GM21381 (cell line): ENCODE data around the gene CDK6.
A peak's percentile ranks its signal among the peaks of the same experiment; 100 is the strongest.

Source experiments
- ATAC-seq: cut with Tn5 transposase; IDR thresholded peaks from one replicate; pipeline ENCODE4 v1.9.1; 2021; ENCODE audit warnings: mild to moderate bottlenecking, moderate library complexity; ENCODE audit not compliant: unreplicated experiment

CDK6 gene

DNA sequence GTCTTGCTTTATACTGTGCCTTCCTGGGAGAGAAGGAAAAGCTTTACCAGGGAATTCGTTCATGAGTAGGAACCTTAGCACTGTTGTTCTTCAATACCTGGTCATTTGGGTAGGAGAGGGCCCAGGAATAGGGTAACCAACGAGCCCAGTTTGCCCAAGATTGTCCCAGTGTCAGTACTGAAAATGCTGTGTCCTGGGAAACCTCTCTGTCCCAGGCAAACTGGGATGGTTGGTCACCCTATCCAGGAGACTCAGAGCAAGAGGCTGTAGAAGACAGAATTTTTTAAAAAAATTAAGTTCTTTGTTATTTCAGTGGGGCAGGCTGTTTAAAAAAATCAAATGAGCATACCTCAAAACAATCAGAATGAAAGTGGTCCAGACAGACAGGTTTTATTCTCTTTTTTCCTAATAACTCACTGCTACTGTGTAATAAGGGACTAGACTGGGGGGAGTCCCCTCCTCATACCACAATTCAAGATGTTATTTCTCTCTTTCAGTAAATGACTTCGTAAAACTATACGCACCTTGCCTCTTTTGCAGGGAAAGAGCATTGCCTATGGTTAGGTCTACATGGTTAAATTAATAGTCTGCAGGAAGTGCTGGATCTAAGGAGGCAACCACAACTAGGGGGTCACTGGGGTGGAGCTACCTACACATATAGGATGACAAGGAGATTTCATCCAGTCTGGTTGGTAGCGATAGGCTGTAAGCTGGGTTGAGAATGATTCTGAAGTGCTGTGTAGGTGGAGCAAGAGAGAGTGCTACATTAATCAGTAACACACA is 205.1 kb downstream of the CDK6 start:
- peak; percentile 68 for ATAC-seq

DNA sequence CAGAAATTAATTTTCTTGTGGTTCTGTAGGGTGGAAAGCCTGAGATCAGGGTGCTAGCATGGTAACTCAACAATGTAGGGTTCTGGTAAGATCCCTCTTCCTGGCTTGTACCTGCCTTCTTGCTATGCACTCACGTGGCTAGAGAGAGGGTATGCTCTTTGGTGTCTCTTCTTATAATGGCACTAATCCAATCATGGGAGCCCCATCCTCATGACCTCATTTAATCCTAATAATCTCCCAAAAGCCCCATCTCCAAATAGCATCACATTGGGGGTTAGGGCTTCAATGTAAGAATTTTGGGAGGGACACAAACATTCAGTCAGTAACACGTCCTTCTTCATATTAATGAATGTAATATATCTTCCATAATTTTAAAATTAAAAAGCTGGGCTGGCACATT is 206.6 kb downstream of the CDK6 start:
- no peak for ATAC-seq

DNA sequence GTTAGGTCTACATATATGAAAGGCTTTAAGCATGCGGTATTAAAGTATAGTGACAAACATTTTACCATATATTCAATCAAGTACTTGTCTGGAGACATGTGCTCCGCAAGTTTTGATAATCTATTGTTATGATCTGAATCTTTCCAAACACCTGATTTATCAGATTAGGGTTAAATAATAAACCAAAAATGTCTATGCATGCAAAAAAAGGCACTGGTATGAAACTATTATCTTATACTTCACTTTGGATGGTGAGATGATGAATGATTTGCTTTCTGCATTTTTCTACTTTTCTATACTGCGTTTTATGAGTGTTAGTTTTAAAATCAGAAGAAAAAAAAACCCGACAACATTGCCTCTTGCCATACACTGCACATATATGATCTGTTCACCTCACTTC is 208.4 kb downstream of the CDK6 start:
- ATAC-seq, result no peak

DNA sequence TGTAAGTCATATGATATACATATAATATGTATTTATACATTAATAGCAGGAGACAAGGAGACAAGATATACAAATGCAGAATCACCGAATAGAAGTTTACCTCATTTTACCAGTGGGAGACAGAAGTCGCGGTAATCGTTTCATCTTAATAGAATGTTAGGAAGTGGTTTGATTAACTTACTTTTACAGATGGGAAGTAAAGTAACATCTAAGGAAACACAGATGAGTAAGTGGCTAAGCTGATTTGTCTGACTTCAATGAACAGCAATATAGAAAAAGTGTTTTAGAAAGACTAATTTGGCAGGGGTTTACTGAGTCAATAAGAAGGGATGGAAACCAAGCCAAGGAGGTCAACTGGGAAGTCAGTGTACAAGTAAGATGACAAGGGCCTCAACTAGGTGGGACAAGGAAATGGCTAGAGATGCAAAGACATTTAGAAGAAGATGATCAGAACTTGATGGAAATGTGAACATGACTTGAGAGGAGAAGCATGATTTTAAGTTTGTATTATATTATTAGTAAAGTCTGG is 210.0 kb downstream of the CDK6 start:
- ATAC-seq, result no peak

DNA sequence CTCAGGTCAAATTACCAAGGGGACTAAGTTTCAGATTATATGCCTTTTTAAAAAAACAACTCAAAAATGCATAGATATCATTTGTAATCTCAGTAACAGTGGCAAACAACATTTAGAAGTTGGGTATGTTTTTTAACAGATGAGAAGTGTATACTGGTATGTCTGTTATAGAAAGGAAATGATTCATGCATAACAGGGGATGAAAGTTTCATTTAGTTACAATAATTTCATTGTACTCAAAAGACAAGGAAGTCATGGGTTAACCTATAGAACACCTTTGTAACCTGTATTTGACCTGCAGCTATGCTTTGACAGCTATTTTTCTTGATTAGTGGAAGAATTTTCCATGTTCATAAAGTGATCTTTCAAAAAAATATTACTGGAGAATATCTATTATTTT is 210.8 kb downstream of the CDK6 start:
- ATAC-seq, result no peak

DNA sequence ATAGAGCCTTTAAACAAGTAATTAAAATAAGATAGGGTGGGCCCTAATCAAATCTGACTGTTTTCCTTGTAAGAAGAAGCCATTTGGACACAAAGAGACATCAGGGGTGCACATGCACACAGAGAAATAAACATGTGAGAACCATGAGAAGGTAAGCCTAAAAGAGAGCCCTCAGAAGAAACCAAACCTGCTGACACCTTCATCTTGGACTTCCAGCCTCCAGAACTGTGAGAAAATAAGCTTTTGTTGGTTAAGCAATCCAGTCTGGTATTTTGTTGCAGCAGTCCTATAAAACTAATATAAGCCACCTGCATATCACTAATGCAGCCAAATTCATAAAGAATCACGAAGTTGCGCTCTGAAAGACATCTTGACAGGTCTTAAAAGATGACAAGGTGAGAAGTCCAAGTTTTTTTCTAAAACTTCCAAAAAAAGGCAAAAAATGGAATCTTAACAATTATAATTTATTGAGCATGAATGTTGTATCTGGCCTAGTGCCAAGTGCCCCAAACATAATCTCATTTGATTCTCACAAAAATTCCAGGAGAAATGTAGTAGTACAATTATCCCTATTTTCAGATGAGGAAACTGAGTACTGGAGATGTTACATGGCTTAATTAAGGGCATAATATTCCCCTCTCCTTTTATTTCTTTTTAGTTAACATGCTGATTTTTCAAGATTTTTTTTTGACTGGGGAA is 211.9 kb downstream of the CDK6 start:
- no peak for ATAC-seq

DNA sequence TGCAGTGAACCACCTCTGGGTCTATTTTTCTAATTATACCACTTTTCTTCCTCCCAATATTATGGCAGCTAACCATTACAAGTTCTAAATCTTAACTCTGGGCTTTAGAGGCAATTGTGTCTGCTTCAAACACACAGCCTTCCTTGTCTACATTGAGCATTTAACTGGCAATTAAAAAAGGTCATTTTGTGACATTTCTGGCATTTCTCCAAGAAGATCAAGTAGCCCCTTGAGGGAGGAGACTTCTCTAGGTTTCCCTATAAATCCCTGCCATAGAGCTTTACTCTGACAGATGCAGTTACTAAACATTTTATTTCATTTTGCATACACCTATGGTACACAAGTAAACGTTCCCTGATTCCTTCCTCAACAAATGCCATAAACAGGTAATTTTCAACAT is 212.8 kb downstream of the CDK6 start:
- no peak for ATAC-seq

DNA sequence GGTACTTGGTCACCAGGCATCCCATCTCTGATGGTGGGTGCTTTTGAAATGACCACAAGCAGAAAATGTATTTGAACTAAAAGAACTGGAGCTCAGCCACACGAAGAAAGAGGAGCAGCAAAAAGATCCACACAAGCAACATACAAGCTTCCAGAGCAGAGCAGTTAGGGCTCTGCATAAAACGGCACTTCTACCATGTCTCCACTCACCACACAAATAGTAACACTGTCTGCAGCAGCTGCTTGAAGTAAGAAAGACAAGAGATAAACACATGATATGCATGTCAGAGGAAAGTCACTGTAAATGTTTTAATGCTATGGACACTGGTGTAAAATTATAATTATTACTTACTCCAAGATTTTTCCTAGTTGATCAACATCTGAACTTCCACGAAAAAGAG is 213.7 kb downstream of the CDK6 start:
- ATAC-seq, result peak; percentile 1

DNA sequence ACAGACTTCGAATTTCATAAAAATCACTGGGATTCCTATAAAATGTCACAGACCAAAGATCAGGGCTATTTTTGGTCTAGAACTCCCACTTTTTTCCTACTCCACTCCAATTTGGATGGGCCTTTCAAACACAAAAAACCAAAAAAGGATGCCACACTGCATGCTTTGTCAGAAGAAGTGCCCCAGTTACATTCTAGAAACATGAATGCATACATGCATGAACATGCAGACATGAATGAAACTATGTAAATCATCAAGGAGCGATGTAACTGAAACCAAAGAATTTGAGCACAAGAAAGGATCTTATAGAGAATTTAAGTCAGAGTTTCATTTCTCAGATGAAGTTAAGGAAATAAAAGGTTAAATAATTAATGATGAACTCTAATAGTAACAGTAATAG is 214.3 kb downstream of the CDK6 start:
- ATAC-seq, result peak; percentile 61

DNA sequence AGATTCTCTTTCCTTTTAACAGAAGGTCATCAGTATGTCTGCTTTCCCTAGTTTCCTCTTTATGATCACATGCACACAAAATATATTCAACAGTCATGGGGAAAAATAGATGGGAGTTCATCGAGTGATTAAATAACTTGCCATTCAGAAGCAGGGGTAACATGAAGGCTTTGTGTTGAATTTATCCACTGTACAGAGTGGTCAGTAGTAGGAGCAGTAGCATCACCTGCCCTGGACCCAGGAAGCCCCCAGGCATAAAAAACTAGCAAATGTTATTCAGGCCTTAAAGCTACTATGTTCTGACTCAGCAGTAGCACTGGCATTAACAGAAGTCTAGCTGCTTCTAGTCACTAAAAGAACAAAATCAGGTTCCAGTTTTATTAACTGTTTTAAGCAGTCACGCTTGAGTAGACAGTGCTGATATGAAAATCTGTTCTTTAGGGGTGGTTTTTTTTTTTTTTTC is 214.8 kb downstream of the CDK6 start:
- ATAC-seq, result no peak

DNA sequence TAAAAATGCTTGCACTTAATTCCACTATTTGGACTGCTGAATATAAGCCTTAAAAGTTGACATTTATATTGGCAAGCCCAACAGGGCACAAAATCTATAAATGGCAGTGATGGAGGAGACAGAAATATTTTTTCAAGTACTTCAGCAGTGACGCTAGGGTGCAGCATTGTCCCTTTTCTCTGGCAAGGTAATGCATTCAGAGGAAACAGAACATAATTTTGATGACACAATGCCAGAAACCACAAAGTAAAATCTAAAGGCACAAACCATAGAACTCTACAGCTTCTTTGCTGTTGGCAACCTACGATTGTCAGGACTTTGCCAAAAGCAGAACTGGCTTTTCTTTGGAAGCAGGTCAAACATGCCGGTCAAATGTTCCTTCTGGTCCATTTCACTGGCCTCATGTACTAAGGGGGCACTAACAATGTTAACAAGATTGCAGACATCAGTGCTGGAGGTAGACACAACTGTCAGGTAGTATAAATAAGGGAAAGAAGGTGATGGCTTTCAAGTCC is 215.3 kb downstream of the CDK6 start:
- peak; percentile 64 for ATAC-seq

DNA sequence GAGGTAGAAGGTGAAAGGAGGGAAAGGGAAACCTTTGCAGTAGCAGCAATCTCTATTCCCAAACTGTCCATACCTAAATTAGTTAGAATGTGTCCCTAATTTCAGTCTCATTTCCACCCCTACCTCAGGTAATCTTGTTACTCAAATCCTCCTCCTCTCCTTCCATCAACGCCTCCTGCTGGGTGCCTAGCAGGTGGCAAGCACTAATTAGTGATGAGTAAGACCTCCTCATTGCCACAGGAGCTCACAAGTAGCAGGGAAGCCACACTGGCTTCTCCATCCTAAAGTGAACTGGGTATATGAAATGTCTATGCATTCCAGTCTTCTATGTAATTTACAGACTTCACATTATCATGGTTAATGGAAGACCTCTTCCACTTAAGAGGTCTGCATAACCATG is 220.5 kb downstream of the CDK6 start:
- ATAC-seq, result no peak

DNA sequence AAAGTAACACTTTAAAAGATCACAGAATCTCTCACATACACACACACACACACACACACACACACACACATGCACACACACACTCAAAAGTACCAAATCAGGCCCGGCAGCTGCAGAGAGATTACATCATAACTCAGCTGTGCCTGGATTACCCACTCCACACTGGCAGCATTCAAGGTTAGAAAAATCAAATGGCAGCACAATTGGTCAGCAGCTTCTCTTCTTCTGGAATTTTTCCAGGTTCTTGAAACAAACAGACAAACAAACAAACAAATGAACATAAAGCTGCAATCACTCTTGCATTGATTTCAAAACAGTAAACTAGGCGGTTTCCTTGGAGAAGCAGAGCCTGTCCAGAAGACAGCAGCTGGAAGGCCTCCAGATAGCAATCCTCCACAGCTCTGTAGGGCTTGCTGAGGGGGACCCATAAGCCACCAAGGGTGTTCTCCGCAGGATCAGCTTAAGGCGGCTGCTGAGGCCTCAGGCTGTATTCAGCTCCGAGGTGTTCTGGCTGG is 221.7 kb downstream of the CDK6 start:
- ATAC-seq, result no peak

DNA sequence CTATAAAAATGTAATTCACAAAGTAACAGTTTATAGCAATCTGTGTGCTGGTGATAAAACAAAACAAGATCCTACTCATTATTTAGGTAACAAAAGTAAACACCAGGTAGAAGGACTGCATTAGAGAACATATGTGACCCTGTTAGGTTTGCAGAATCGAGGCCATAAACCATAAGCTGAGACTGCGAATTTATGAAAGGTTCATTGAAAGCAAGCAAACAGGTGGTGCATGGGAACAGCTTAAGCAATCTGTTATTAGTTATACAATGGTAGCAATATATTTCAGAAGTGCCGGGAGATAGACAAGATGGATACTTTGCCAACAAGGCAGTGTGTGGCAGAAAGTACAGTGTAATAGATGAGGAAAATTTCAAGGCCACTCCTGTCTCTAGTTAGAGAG is 222.7 kb downstream of the CDK6 start:
- ATAC-seq, result no peak

DNA sequence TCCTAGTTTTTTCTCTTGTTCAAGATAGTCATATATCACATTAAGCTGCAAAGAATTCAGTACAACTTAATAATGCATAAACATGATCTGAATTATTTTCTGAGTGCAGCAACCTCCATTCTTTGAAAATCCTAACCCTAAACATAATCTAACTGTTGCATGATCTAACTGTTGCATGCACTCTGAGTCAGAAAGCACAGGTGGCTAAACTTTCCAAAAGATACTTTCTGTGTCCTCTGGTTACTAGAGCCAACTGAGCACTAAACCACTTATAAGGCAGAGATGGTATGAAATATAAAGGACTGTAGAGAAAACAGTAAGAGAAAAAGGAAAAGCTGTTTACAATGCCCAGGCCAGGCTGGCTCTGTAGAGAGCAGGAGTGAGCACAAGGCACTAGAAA is 223.2 kb downstream of the CDK6 start:
- ATAC-seq, result no peak

DNA sequence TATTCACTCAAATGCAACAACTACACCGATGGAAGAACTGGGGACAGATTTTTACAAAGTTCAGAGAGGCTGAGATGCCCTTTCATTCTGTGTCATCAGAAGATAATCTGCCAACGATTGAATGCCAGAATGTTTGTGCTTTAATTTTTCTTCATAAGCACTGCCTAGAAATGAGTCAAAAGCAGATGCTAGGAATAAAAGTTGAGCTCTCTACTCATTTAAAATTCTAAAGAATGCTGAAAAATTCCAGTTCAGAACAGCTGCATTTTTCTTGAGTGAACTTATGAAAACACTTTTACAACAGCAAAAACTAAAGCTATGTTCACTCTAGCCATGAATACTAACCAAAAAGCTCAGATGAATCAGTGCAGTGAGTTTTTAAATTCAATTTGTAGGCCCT is 223.9 kb downstream of the CDK6 start:
- ATAC-seq, result no peak

DNA sequence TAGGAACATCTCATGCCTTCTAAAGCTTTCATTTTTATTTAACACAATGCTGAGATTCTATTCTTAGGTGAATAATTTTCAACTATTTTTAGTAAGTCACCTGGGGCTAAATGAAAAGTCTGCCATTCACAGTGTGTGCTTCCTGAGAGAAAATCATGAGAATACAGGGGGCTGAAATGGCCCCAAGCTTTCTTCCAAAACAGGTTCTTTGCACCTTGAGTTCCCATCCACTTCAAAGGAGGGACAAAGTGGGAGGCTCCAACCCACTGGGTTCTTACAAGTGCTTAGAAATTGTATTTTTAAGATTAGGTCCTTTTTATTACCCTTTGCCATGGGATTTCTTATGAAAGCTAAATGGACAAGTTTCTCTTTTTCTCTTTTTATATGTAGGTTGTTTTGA is 224.6 kb downstream of the CDK6 start:
- ATAC-seq, result no peak

DNA sequence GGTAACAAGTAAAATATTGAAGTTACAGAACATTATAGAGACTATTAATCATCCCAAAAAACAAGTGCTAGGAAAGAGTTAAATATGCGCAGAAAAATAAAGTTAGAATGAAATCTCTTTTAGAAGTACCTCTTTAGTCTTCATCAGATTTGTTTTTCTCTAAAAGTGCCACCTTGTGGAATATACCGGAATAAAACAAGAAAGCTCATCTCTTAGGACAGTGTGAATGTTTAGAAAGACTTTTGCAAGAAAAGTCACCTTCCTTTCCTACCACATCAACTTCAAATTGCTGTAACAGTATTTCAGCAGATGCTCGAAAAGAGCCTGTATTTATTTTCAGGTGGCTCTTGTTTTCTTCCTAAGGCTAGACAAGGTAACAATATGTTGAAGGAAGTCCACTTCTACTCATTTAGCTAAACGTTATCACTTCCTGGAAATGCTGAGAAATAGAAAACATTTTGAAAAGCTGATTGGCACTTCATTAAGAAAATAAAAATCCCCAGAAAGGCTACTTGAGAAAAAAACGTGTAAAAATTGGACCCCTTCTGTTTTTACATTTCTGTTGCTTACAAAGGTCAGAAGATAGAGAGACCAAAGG is 226.4 kb downstream of the CDK6 start:
- no peak for ATAC-seq

DNA sequence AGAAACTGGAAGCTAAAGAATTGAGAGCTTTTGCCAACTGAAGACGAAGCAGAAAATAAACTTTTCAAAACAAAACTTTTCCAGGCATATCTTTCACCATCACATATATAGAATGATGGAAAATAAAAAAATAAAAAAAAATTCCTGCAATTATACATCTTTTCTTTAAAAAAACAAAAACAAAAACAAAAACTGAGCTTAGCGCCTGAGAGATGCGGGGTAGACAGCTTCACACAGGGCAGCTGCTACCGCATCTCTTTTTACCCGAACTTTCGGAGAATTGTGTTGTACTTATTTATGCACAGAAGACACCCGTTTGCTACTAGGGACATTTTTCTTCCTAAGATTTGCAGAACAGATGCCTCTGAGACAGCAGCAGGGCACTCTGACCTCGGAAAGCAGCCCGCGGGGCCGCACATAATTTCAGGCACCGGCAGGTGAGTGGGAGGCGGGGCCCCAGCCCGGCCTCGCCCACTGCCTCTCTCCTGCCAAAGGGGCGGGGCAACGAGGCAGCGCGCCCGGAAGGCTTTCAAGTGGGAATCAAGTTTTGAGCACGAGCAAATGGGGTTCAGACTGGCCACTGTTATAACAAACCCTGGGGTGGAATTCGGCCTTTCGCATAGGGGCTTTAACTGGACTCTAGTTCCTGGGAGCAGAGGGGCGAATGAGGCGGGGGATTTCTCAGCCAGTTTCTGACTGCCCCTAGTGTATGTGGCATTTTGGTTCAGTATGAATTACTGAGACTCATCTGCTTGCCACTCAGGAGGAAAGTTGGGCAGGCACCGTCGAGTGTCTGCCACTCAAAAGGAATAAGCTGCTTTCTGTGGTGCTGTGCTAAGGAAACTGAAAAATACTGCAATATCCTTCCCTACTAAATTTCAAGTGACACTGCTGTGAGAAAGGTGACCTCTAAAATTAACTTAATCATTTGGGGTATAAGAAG is 227.7 kb downstream of the CDK6 start:
- no peak for ATAC-seq

DNA sequence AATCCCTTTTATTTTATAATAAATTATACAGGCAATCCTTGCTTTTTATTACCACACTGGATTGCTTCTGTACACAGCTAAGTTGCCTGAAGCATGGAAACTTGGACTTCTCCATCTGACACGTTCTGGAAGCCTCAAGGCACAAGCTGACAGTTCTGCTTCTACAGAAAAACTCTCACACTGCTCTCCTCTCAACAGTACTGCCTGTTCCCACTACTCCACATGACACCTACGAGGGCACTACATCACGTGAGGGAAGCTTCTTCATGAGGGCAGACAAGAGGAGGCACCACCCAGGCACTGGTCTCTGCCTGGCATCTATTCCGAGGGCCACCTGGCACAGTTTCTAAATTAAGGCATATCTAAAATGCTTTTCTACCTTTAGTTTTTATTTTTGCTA is 229.4 kb downstream of the CDK6 start:
- no peak for ATAC-seq
